K562 (cell line): ENCODE data around the gene EPB41L4A. TPM values are rescaled to one million over a fixed set of nuclear protein-coding genes. Genes with fewer than 3 reads are reported as not detected.

Experiments
- ATAC-seq: fragments of 200-7000 bp; cut with Tn5 transposase; 3 replicates; pipeline ENCODE4 v1.9.1; 2020; ENCODE audit warnings: moderate library complexity
- BruUV-seq: library from RNA; stranded (reverse); fragments of 400-500 nt; replicated peaks from 2 replicates; lab custom pipeline; 2021; lab: Mats Ljungman, UMichigan
- CTCF ChIA-PET: fragments of 300-600 bp; formaldehyde crosslinking; extraction: SDS; loops from one replicate; lab custom pipeline; 2021; ENCODE audit warnings: low intra/inter-chr PET ratio; lab: Yijun Ruan, JAX
- POLR2A ChIA-PET: fragments of 300-600, 350-650 bp; sonication (Branson Sonifier 250); formaldehyde crosslinking; extraction: SDS; loops from one replicate; lab custom pipeline; 2021; ENCODE audit warnings: antibody characterized with exemption, inconsistent platforms; lab: Yijun Ruan, JAX
- DNase-seq, 4 experiments: peaks; one replicate each; pipeline versions ENCODE4 v3.0.0 to v3.0.0-alpha.2; 2011 to 2018; ENCODE audit warnings: low spot score in 3 of 4, mixed read lengths in 3 of 4; ENCODE audit errors: extremely low read depth in 1 of 4
- FAIRE-seq: peaks from 2 replicates; lab custom pipeline; 2011; peaks lifted over from hg19 to GRCh38; lab: Jason Lieb, UNC
- H2AFZ ChIP-seq: 2 replicates; pipeline ENCODE4 v1.6.0; 2011; ENCODE audit warnings: low read depth, low read length, control low read depth, inconsistent platforms
- H3K27ac ChIP-seq: fragments of 200-600 bp; 3 replicates; pipeline ENCODE4 v1.8.0; 2011; ENCODE audit warnings: low read depth, mild to moderate bottlenecking, control low read depth, inconsistent platforms, low read length, moderate library complexity, mixed read lengths; ENCODE audit errors: extremely low read depth
- H3K27me3 ChIP-seq, 2 experiments: fragments of 300-600 bp in 1 of 2; 2 replicates in 1 of 2; 3 replicates in 1 of 2; pipeline versions ENCODE4 v1.6.0 to v1.8.0; 2011; ENCODE audit warnings: inconsistent platforms in 2 of 2, low read length in 2 of 2, mild to moderate bottlenecking in 1 of 2, mixed read lengths in 1 of 2, moderate library complexity in 1 of 2; ENCODE audit not compliant: control insufficient read depth in 2 of 2, insufficient read depth in 2 of 2
- H3K36me3 ChIP-seq: fragments of 300-600 bp; 3 replicates; pipeline ENCODE4 v1.8.0; 2011; ENCODE audit warnings: mild to moderate bottlenecking, low read length, inconsistent platforms; ENCODE audit not compliant: control insufficient read depth, insufficient read depth
- H3K4me1 ChIP-seq, 2 experiments: fragments of 200-600 bp in 1 of 2; replicated peaks in 1 of 2; 2 replicates in 1 of 2; 3 replicates in 1 of 2; pipeline versions ENCODE4 v1.5.1 to v1.8.0; 2011; ENCODE audit warnings: inconsistent platforms in 2 of 2, low read length in 2 of 2, mild to moderate bottlenecking in 1 of 2, mixed read lengths in 1 of 2, moderate library complexity in 1 of 2; ENCODE audit not compliant: control insufficient read depth in 2 of 2, insufficient read depth in 2 of 2
- H3K4me2 ChIP-seq: 2 replicates; pipeline ENCODE4 v1.6.1; 2011; ENCODE audit warnings: low read length, control low read depth, inconsistent platforms, mixed read lengths; ENCODE audit not compliant: insufficient read depth
- H3K4me3 ChIP-seq: fragments of 200-600 bp; sonication (generic), shearing (Covaris generic); 2 replicates; pipeline ENCODE4 v1.5.1; 2016; ENCODE audit warnings: control low read depth, inconsistent platforms
- H3K79me2 ChIP-seq: fragments of 200-600 bp; 3 replicates; pipeline ENCODE4 v1.8.0; 2011; ENCODE audit warnings: low read length, inconsistent platforms; ENCODE audit not compliant: control insufficient read depth, insufficient read depth
- H3K9ac ChIP-seq, 2 experiments: 2 replicates each; pipeline versions ENCODE4 v1.6.0 to v1.6.1; 2011; ENCODE audit warnings: low read depth in 2 of 2, low read length in 2 of 2, control low read depth in 1 of 2, inconsistent platforms in 1 of 2, mild to moderate bottlenecking in 1 of 2, mixed read lengths in 1 of 2; ENCODE audit not compliant: insufficient read depth in 1 of 2
- H3K9me1 ChIP-seq: one replicate; pipeline ENCODE4 v1.6.0; 2011; ENCODE audit warnings: inconsistent platforms, mild to moderate bottlenecking, low read length, moderate library complexity; ENCODE audit not compliant: control insufficient read depth, insufficient read depth
- H3K9me3 ChIP-seq: replicated peaks from 2 replicates; pipeline ENCODE4 v1.5.1; 2011; ENCODE audit warnings: low read depth, low read length, inconsistent platforms; ENCODE audit not compliant: control insufficient read depth, insufficient read depth
- H4K20me1 ChIP-seq: replicated peaks from 2 replicates; pipeline ENCODE4 v1.6.1; 2011; ENCODE audit warnings: low read length, inconsistent platforms, mixed read lengths; ENCODE audit not compliant: control insufficient read depth, insufficient read depth
- ADNP ChIP-seq: fragments of 200-800 bp; sonication (Bioruptor generic); IDR thresholded peaks from 2 replicates; pipeline ENCODE4 v1.6.1; 2016; ENCODE audit warnings: missing genetic modification characterization, missing compliant biosample characterization
- ARID1B ChIP-seq: fragments of 450-650 bp; IDR thresholded peaks from 2 replicates; pipeline ENCODE4 v1.6.1; 2016; ENCODE audit warnings: antibody characterized with exemption, mild to moderate bottlenecking, inconsistent platforms
- CBFA2T2 ChIP-seq: fragments of 450-650 bp; conservative IDR thresholded peaks from 2 replicates; pipeline ENCODE4 v1.6.1; 2017; ENCODE audit warnings: mild to moderate bottlenecking
- CREM ChIP-seq: IDR thresholded peaks from 2 replicates; pipeline ENCODE4 v1.6.1; 2014; ENCODE audit warnings: antibody characterized with exemption, low read depth
- EP300 ChIP-seq: IDR thresholded peaks from 2 replicates; pipeline ENCODE4 v1.6.1; 2012; ENCODE audit warnings: low read length, improper control_type of control experiment
- FOXA3 ChIP-seq, 2 experiments: fragments of 450-650 bp in 1 of 2; sonication (generic) in 1 of 2; formaldehyde crosslinking; IDR thresholded peaks in 1 of 2; conservative IDR thresholded peaks in 1 of 2; 2 replicates each; pipeline versions ENCODE4 v1.4.0 to v1.8.0; 2020 to 2022; ENCODE audit warnings: mild to moderate bottlenecking in 2 of 2, missing genetic modification reagents in 1 of 2
- HNRNPK ChIP-seq: fragments of 200-400 bp; formaldehyde crosslinking; IDR thresholded peaks from one replicate; pipeline ENCODE4 v1.6.1; 2018; ENCODE audit warnings: mild to moderate bottlenecking, low read depth, low read length; ENCODE audit not compliant: poor library complexity, severe bottlenecking
- MTA2 ChIP-seq: fragments of 450-650 bp; IDR thresholded peaks from 2 replicates; pipeline ENCODE4 v1.6.1; 2016; ENCODE audit warnings: low read depth
- NCOR1 ChIP-seq: fragments of 450-650 bp; IDR thresholded peaks from 2 replicates; pipeline ENCODE4 v1.6.1; 2016; ENCODE audit warnings: mild to moderate bottlenecking, moderate library complexity
- NR1H2 ChIP-seq: sonication (generic); formaldehyde crosslinking; IDR thresholded peaks from 2 replicates; pipeline ENCODE4 v1.4.0; 2020; ENCODE audit warnings: mild to moderate bottlenecking, missing genetic modification reagents
- PYGO2 ChIP-seq: fragments of 450-650 bp; IDR thresholded peaks from 2 replicates; pipeline ENCODE4 v1.6.1; 2016; ENCODE audit warnings: mild to moderate bottlenecking, missing genetic modification characterization, moderate library complexity, missing compliant biosample characterization
- RB1 ChIP-seq: fragments of 450-650 bp; IDR thresholded peaks from 2 replicates; pipeline ENCODE4 v1.6.1; 2017; ENCODE audit warnings: low read depth, mild to moderate bottlenecking
- SMAD1 ChIP-seq: fragments of 150-350 bp; IDR thresholded peaks from 2 replicates; pipeline ENCODE4 v1.6.1; 2014; ENCODE audit warnings: low read length, low read depth; ENCODE audit not compliant: partially characterized antibody
- SMARCA4 ChIP-seq: fragments of 450-650 bp; IDR thresholded peaks from 2 replicates; pipeline ENCODE4 v1.6.1; 2016
- SOX6 ChIP-seq: fragments of 450-650 bp; IDR thresholded peaks from 2 replicates; pipeline ENCODE4 v1.6.1; 2014; ENCODE audit warnings: mild to moderate bottlenecking
- TAL1 ChIP-seq: fragments of 450-650 bp; IDR thresholded peaks from 2 replicates; pipeline ENCODE4 v1.6.1; 2016; ENCODE audit warnings: mild to moderate bottlenecking
- TCF3 ChIP-seq: sonication (generic); formaldehyde crosslinking; IDR thresholded peaks from 2 replicates; pipeline ENCODE4 v1.4.0; 2020; ENCODE audit warnings: mild to moderate bottlenecking, missing genetic modification reagents
- TCF7 ChIP-seq: sonication (generic); IDR thresholded peaks from 2 replicates; pipeline ENCODE4 v1.6.1; 2016; ENCODE audit warnings: antibody characterized with exemption, borderline replicate concordance
- TCFL5 ChIP-seq: fragments of 250-450 bp; sonication (Bioruptor Pico); conservative IDR thresholded peaks from 2 replicates; pipeline ENCODE4 v1.6.1; 2021; ENCODE audit warnings: mild to moderate bottlenecking, moderate library complexity, matching md5 sums
- TEAD1 ChIP-seq, 2 experiments: fragments of 450-650 bp in 1 of 2; sonication (generic) in 1 of 2; formaldehyde crosslinking; IDR thresholded peaks; 2 replicates each; pipeline versions ENCODE4 v1.4.0 to v1.8.0; 2020 to 2022; ENCODE audit warnings: mild to moderate bottlenecking in 2 of 2, missing genetic modification reagents in 1 of 2
- TEAD4 ChIP-seq, 2 experiments: sonication (generic) in 1 of 2; formaldehyde crosslinking in 1 of 2; IDR thresholded peaks; 2 replicates each; pipeline versions ENCODE4 v1.6.1 to v1.8.0; 2012 to 2022; ENCODE audit warnings: borderline replicate concordance in 1 of 2, inconsistent platforms in 1 of 2, low read length in 1 of 2, mild to moderate bottlenecking in 1 of 2, missing genetic modification reagents in 1 of 2
- ZC3H8 ChIP-seq: fragments of 450-650 bp; IDR thresholded peaks from 2 replicates; pipeline ENCODE4 v1.6.1; 2017
- ZNF232 ChIP-seq: sonication (generic); formaldehyde crosslinking; IDR thresholded peaks from 2 replicates; pipeline ENCODE4 v1.8.0; 2022; ENCODE audit warnings: mild to moderate bottlenecking, missing genetic modification reagents
- ZNF699 ChIP-seq: fragments of 250-450 bp; sonication (Bioruptor Pico); IDR thresholded peaks from 2 replicates; pipeline ENCODE4 v1.8.0; 2021; ENCODE audit warnings: mild to moderate bottlenecking, moderate library complexity; ENCODE audit not compliant: insufficient replicate concordance
- WGBS: fragments of 100-300 bp; shearing (Covaris generic); methylation state at CpG from one replicate; pipeline ENCODE4 v1.1.6; 2016; ENCODE audit warnings: low coverage, mixed read lengths; ENCODE audit not compliant: insufficient coverage; ENCODE audit errors: missing lambda C conversion rate; 5-methylcytosine and 5-hydroxymethylcytosine counted together
- in situ Hi-C: fragments of 300-500 bp; cut with MboI; formaldehyde crosslinking; loops from 4 replicates; pipeline ENCODE4 v1.15.0; 2018; ENCODE audit warnings: inconsistent platforms, mixed read lengths
- intact Hi-C: fragments of 100-400 bp; cut with micrococcal nuclease; formaldehyde crosslinking; loops from 2 replicates; pipeline ENCODE4 v1.14.2; 2022
- polyA plus RNA-seq, 8 experiments: library from polyadenylated mRNA; depleted of rRNA in 4 of 8; stranded (reverse) in 5 of 8; unstranded in 3 of 8; fragments of >200 nt; fragmentation: Nextera tagmentation in 2 of 8; fragmentation: Illumina TruSeq in 1 of 8; extraction: Ambion mirVana in 2 of 8; extraction: Trizol in 1 of 8; gene quantifications; 2 replicates each; pipeline versions ENCODE4 v1.2.1 to v1.2.3, GENCODE V29; 2011 to 2014; ENCODE audit warnings: inconsistent platforms in 1 of 8, missing spikeins in 1 of 8
- total RNA-seq, 7 experiments: library from RNA; depleted of rRNA in 6 of 7; stranded (reverse); fragments of >200 nt in 6 of 7; fragmentation: Illumina TruSeq in 2 of 7; extraction: Trizol in 2 of 7; gene quantifications; 2 replicates each; pipeline versions ENCODE4 v1.2.1 to v1.2.3, GENCODE V29; 2011 to 2021; ENCODE audit warnings: low replicate concordance in 1 of 7
- TF ChIP-seq, protein P1 (sequence below): fragments of 450-650 bp; IDR thresholded peaks from 2 replicates; pipeline ENCODE4 v1.7.0; 2016; ENCODE audit warnings: borderline replicate concordance

EPB41L4A gene
- total and polyA plus RNA-seq, 9 of the 15 experiments (the other 6 are each of a cell fraction or from before 2014, with no cell fraction given) = 0.04 to 0.35 (median 0.12) TPM; not detected in 3

- DNase-seq (peak in 1 of 4 experiments; percentile 7), ATAC-seq (no peak), FAIRE-seq (peak; percentile 35)
- Histone ChIP-seq H3K4me2 (peak overlapping the region; percentile 71; the same call in 1 of the 2 replicates), H3K79me2 (no peaks in the 10 kb centered on the region), H3K27ac (no peak overlapping the region), H3K27me3 (0 out of 5 replicates have a peak, but pooled peaks cover 0 to 2% of the 10 kb centered on the region in 2 experiments), H3K9ac (no peak overlapping the region), H2AFZ (no peak overlapping the region), H3K36me3 (no peaks in the 10 kb centered on the region), H3K4me3 (no peak overlapping the region), H3K9me1 (no peaks in the 10 kb centered on the region), H3K9me3 (no peaks in the 10 kb centered on the region), H3K4me1 (peaks cover 0 to 2% of the 10 kb centered on the region in 2 experiments; a peak in 2 of 5 replicates), H4K20me1 (no peaks in the 10 kb centered on the region)
- no TSS peak for BruUV-seq
- ChIA-PET CTCF (no interaction called here), POLR2A (interaction anchor here (0.8 kb wide), 1 partner anchor 209 kb away, joined by 3 read pairs; no protein-coding TSS in a partner anchor)
- in situ Hi-C loops (no loop called here), intact Hi-C loops (no loop called here)
- WGBS = 0% methylated on average over 2 of the region's 2 CpGs
- TF ChIP-seq ZNF232 (CRISPR knock-in tag) (no peak), CBFA2T2 (peak; percentile 50), SMAD1 (no peak), HNRNPK (no peak), TCFL5 (CRISPR knock-in tag) (no peak), TAL1 (peak; percentile 88), SMARCA4 (peak; percentile 42; the same call in 1 of the 2 replicates), TEAD1 (CRISPR knock-in tag; IDR thresholded peaks at IDR 0.05) (0 out of 4 replicates have a peak, but pooled peaks of 1 of the 2 experiments have one; percentile 53), NCOR1 (peak; percentile 64), ZNF699 (no peak), MTA2 (peak; percentile 61; the same call in 1 of the 2 replicates), TEAD4 (IDR thresholded peaks at IDR 0.05; ENCODE audit: low read length) (0 out of 2 replicates have a peak, but pooled peaks have one; percentile 52), TEAD4 (CRISPR knock-in tag; IDR thresholded peaks at IDR 0.05; ENCODE audit: borderline replicate concordance) (no peak), NR1H2 (no peak), ARID1B (peak; percentile 86), RB1 (no peak), CREM (no peak), SOX6 (peak; percentile 64; the same call in 1 of the 2 replicates), FOXA3 (CRISPR knock-in tag; conservative IDR thresholded peaks at IDR 0.05 in 1 of 2, IDR thresholded peaks at IDR 0.05 in 1 of 2) (peak in 1 of 2 experiments; percentile 75; a peak in 2 of 4 replicates), PYGO2 (tag) (no peak), ZC3H8 (no peak), EP300 (peak; percentile 38; the same call in 1 of the 2 replicates), ADNP (tag) (no peak), TCF7 (no peak), TCF3 (CRISPR knock-in tag) (peak; percentile 75)
- TF ChIP-seq, protein P1, sequence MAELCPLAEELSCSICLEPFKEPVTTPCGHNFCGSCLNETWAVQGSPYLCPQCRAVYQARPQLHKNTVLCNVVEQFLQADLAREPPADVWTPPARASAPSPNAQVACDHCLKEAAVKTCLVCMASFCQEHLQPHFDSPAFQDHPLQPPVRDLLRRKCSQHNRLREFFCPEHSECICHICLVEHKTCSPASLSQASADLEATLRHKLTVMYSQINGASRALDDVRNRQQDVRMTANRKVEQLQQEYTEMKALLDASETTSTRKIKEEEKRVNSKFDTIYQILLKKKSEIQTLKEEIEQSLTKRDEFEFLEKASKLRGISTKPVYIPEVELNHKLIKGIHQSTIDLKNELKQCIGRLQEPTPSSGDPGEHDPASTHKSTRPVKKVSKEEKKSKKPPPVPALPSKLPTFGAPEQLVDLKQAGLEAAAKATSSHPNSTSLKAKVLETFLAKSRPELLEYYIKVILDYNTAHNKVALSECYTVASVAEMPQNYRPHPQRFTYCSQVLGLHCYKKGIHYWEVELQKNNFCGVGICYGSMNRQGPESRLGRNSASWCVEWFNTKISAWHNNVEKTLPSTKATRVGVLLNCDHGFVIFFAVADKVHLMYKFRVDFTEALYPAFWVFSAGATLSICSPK = no peak
Observed at GRCh38 chr5:112371067-112371466, 48.0 kb downstream of the EPB41L4A start.
